Loucy (cell line): ENCODE measurements around the gene S100A14.

Experiments used
- H2AFZ ChIP-seq: fragments of 200-600 bp; sonication (generic); 2 replicates; pipeline ENCODE4 v1.6.0; 2016; ENCODE audit warnings: antibody characterized with exemption, mild to moderate bottlenecking, low read length, moderate library complexity
- H3F3A ChIP-seq: fragments of 200-600 bp; 2 replicates; pipeline ENCODE4 v1.6.0; 2016; ENCODE audit warnings: antibody characterized with exemption, low read depth, mild to moderate bottlenecking
- H3K27me3 ChIP-seq: fragments of 200-600 bp; sonication (generic); 2 replicates; pipeline ENCODE4 v1.6.1; 2014; ENCODE audit warnings: low read length, mild to moderate bottlenecking; ENCODE audit not compliant: insufficient read depth, poor library complexity, severe bottlenecking
- H3K36me3 ChIP-seq: fragments of 200-600 bp; sonication (generic); 2 replicates; pipeline ENCODE4 v1.6.1; 2016; ENCODE audit warnings: low read length; ENCODE audit not compliant: insufficient read depth
- H3K4me1 ChIP-seq: fragments of 200-600 bp; sonication (generic); 2 replicates; pipeline ENCODE4 v1.5.1; 2014; ENCODE audit warnings: low read length, mild to moderate bottlenecking; ENCODE audit not compliant: insufficient read depth, poor library complexity, severe bottlenecking
- H3K4me2 ChIP-seq: fragments of 200-600 bp; sonication (generic); 2 replicates; pipeline ENCODE4 v1.6.0; 2014; ENCODE audit warnings: antibody characterized with exemption, low read length, low read depth, mild to moderate bottlenecking; ENCODE audit not compliant: poor library complexity, severe bottlenecking
- H3K4me3 ChIP-seq: fragments of 200-600 bp; sonication (generic); 2 replicates; pipeline ENCODE4 v1.5.1; 2014; ENCODE audit warnings: low read length, mild to moderate bottlenecking, mixed read lengths; ENCODE audit not compliant: poor library complexity, severe bottlenecking
- H3K79me2 ChIP-seq: fragments of 200-600 bp; sonication (generic); 2 replicates; pipeline ENCODE4 v1.6.1; 2014; ENCODE audit warnings: low read length; ENCODE audit not compliant: insufficient read depth
- H3K9ac ChIP-seq: fragments of 200-600 bp; sonication (generic); 2 replicates; pipeline ENCODE4 v1.6.0; 2014; ENCODE audit warnings: mild to moderate bottlenecking, low read depth, low read length, moderate library complexity; ENCODE audit not compliant: poor library complexity, severe bottlenecking
- H3K9me2 ChIP-seq: fragments of 200-600 bp; sonication (generic); replicated peaks from 2 replicates; pipeline ENCODE4 v1.6.1; 2016; ENCODE audit warnings: low read depth, low read length, mixed read lengths
- H3K9me3 ChIP-seq: fragments of 200-600 bp; sonication (generic); 2 replicates; pipeline ENCODE4 v1.6.1; 2014; ENCODE audit warnings: mild to moderate bottlenecking, antibody characterized with exemption, low read length, low read depth; ENCODE audit not compliant: insufficient read depth
- H4K20me1 ChIP-seq: fragments of 200-600 bp; sonication (generic); 2 replicates; pipeline ENCODE4 v1.6.0; 2014; ENCODE audit warnings: antibody characterized with exemption, low read length, mild to moderate bottlenecking; ENCODE audit not compliant: insufficient read depth, poor library complexity, severe bottlenecking
- CTCF ChIP-seq: fragments of 200-600 bp; sonication (generic); conservative IDR thresholded peaks from 2 replicates; pipeline ENCODE4 v1.5.1; 2014; ENCODE audit warnings: mild to moderate bottlenecking, antibody characterized with exemption, low read length
- EZH2phosphoT487 ChIP-seq: fragments of 200-600 bp; IDR thresholded peaks from 2 replicates; pipeline ENCODE4 v1.6.1; 2018; ENCODE audit warnings: antibody characterized with exemption, mild to moderate bottlenecking, moderate library complexity, borderline replicate concordance

S100A14 gene

GRCh38 chr1:153648000-153648643, 32.0 kb upstream of the S100A14 start:
- Histone ChIP-seq H3F3A (no peaks in the 10 kb centered on the region), H4K20me1 (peaks cover 5% of the 10 kb centered on the region), H3K9me3 (no peaks in the 10 kb centered on the region), H3K36me3 (peaks cover 35% of the 10 kb centered on the region), H3K9ac (no peak overlapping the region), H3K9me2 (no peaks in the 10 kb centered on the region), H2AFZ (no peak overlapping the region), H3K4me1 (peaks cover 12% of the 10 kb centered on the region), H3K4me2 (no peak overlapping the region), H3K79me2 (peaks cover 13% of the 10 kb centered on the region), H3K4me3 (no peak overlapping the region), H3K27me3 (no peaks in the 10 kb centered on the region)
- TF ChIP-seq EZH2phosphoT487 = no peak
- no peak for TF ChIP-seq CTCF

GRCh38 chr1:153647346-153647714, 31.2 kb upstream of the S100A14 start:
- no peaks in the 10 kb centered on the region for H3K27me3 ChIP-seq
- H4K20me1 ChIP-seq = peaks cover 12% of the 10 kb centered on the region
- H3K4me1 ChIP-seq = peaks cover 16% of the 10 kb centered on the region
- no peaks in the 10 kb centered on the region for H3F3A ChIP-seq
- no peak for TF ChIP-seq CTCF
- TF ChIP-seq EZH2phosphoT487 = no peak
- no peak overlapping the region for H2AFZ ChIP-seq
- no peaks in the 10 kb centered on the region for H3K9me3 ChIP-seq
- no peak overlapping the region for H3K4me2 ChIP-seq
- H3K9me2 ChIP-seq = no peaks in the 10 kb centered on the region
- peaks cover 21% of the 10 kb centered on the region for H3K79me2 ChIP-seq
- no peak overlapping the region for H3K4me3 ChIP-seq
- H3K36me3 ChIP-seq = peaks cover 43% of the 10 kb centered on the region
- H3K9ac ChIP-seq = no peak overlapping the region

- Histone ChIP-seq H3K4me2 (no peak overlapping the region), H4K20me1 (peaks cover 18% of the 10 kb centered on the region), H3K9me2 (no peaks in the 10 kb centered on the region), H3K79me2 (peaks cover 26% of the 10 kb centered on the region), H2AFZ (no peak overlapping the region), H3K4me3 (no peak overlapping the region), H3K9me3 (no peaks in the 10 kb centered on the region), H3K9ac (no peak overlapping the region), H3K36me3 (peaks cover 48% of the 10 kb centered on the region), H3K4me1 (peaks cover 20% of the 10 kb centered on the region), H3F3A (no peaks in the 10 kb centered on the region), H3K27me3 (no peaks in the 10 kb centered on the region)
- TF ChIP-seq EZH2phosphoT487 (no peak), CTCF (no peak)
These were observed 30.7 kb upstream of the S100A14 start for GRCh38 chr1:153646672-153647345.
